Activated naive CD4-positive, alpha-beta T cell treated with anti-CD3 and anti-CD28 coated beads, Interleukin-2, amount 10 ng/mL, durations not matched to agents 7 days and 5 days (primary cell): ENCODE measurements around the gene SLC41A3.

Source experiments
- CTCF ChIA-PET: fragments of 350-600 bp; sonication (Branson Sonifier 250); formaldehyde crosslinking; loops from one replicate; lab custom pipeline; 2021; ENCODE audit warnings: antibody characterized with exemption; lab: Charles Lee
- DNase-seq: peaks from one replicate; pipeline ENCODE4 v3.0.0-alpha.2; 2020
- H3K27ac Mint-ChIP-seq: one replicate; pipeline ENCODE4 v1.8.0; 2021; ENCODE audit warnings: mild to moderate bottlenecking, moderate library complexity, mixed read lengths
- H3K27me3 Mint-ChIP-seq: one replicate; pipeline ENCODE4 v1.8.0; 2021; ENCODE audit warnings: mild to moderate bottlenecking, mixed read lengths
- H3K36me3 Mint-ChIP-seq: one replicate; pipeline ENCODE4 v1.8.0; 2021; ENCODE audit warnings: mixed read lengths
- H3K4me1 Mint-ChIP-seq: one replicate; pipeline ENCODE4 v1.8.0; 2021; ENCODE audit warnings: mixed read lengths
- H3K4me3 Mint-ChIP-seq: one replicate; pipeline ENCODE4 v1.8.0; 2021; ENCODE audit warnings: mild to moderate bottlenecking, moderate library complexity, mixed read lengths
- H3K9me3 Mint-ChIP-seq: one replicate; pipeline ENCODE4 v1.8.0; 2021; ENCODE audit warnings: mixed read lengths

SLC41A3 gene

GRCh38 chr3:126064627-126065258 lies 19.2 kb downstream of the SLC41A3 start:
- H3K4me3 Mint-ChIP-seq: no peak overlapping the region
- peaks cover 8% of the 10 kb centered on the region for H3K4me1 Mint-ChIP-seq
- H3K36me3 Mint-ChIP-seq: no peaks in the 10 kb centered on the region
- H3K27ac Mint-ChIP-seq: no peak overlapping the region
- H3K27me3 Mint-ChIP-seq: no peaks in the 10 kb centered on the region
- DNase-seq: no peak
- CTCF ChIA-PET: no interaction called here
- no peaks in the 10 kb centered on the region for H3K9me3 Mint-ChIP-seq

DNA sequence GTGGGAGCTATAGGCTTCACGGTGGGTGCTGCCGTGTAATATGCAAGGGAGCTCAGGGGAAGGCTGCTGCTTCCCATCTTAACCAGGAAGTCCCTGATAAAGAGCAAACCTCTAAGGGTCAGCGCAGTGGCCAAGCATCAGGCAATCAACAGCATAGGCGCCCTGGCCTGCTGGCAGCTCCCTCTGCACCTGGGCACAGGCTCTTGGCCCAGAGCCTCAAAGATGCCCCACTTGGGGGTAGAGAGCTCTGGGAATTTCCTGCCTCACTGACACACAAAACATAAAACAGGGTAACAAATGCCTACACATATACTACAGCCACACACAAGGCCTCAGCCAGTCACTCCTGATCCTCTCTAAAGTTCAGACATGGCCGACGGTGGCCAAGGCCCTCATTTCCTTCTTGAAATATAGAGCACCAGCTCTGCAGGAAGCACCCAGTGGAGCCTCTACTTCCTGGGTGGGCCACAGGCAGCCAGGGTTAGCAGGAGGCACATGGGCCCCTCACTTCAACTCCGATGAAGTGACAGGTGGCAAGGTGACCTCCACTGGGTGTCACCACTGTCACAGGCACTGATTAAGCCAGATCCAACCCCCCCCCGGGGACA lies 20.5 kb downstream of the SLC41A3 start:
- DNase-seq: no peak
- Mint-ChIP-seq H3K9me3 (no peaks in the 10 kb centered on the region), H3K4me3 (no peak overlapping the region), H3K27ac (peak overlapping the region; percentile 19), H3K36me3 (no peaks in the 10 kb centered on the region), H3K27me3 (no peaks in the 10 kb centered on the region), H3K4me1 (peaks cover 8% of the 10 kb centered on the region)
- CTCF ChIA-PET: no interaction called here

GRCh38 chr3:126061301-126062032 lies 22.5 kb downstream of the SLC41A3 start:
- DNase-seq: no peak
- Mint-ChIP-seq H3K36me3 (no peaks in the 10 kb centered on the region), H3K27me3 (no peaks in the 10 kb centered on the region), H3K9me3 (no peaks in the 10 kb centered on the region), H3K4me1 (peaks cover 8% of the 10 kb centered on the region), H3K4me3 (no peak overlapping the region), H3K27ac (no peak overlapping the region)
- CTCF ChIA-PET: no interaction called here

GRCh38 chr3:126060613-126061145 lies 23.2 kb downstream of the SLC41A3 start:
- no peak overlapping the region for H3K27ac Mint-ChIP-seq
- H3K4me3 Mint-ChIP-seq: no peak overlapping the region
- H3K36me3 Mint-ChIP-seq: no peaks in the 10 kb centered on the region
- H3K27me3 Mint-ChIP-seq: no peaks in the 10 kb centered on the region
- no peak for DNase-seq
- CTCF ChIA-PET: no interaction called here
- H3K4me1 Mint-ChIP-seq: peaks cover 8% of the 10 kb centered on the region
- H3K9me3 Mint-ChIP-seq: no peaks in the 10 kb centered on the region

DNA sequence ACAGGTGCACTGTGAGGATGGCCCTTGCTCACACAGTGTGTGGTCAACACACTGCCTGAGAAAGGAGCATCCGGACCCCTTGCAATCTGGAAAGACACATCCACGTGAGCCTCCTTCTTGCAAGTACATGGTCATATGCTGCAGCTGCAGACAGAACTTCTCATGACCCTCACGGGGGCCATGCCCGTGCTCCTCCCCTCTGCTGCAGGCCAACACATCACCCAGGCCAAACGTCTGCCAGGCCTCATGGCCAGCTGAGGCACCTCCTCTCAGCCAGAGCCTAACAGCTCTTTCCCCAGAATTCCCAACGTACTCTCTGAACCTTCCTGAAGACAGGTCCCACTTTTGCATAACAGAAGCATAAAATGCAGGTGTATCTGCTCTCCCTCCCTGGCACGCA lies 25.3 kb downstream of the SLC41A3 start:
- Mint-ChIP-seq H3K4me3 (no peak overlapping the region), H3K27me3 (no peaks in the 10 kb centered on the region), H3K4me1 (peaks cover 3% of the 10 kb centered on the region), H3K9me3 (no peaks in the 10 kb centered on the region), H3K36me3 (no peaks in the 10 kb centered on the region), H3K27ac (no peak overlapping the region)
- no peak for DNase-seq
- CTCF ChIA-PET: no interaction called here

- no peaks in the 10 kb centered on the region for H3K36me3 Mint-ChIP-seq
- H3K27me3 Mint-ChIP-seq: no peaks in the 10 kb centered on the region
- CTCF ChIA-PET: no interaction called here
- peak overlapping the region; percentile 30 for H3K27ac Mint-ChIP-seq
- H3K4me1 Mint-ChIP-seq: no peaks in the 10 kb centered on the region
- H3K9me3 Mint-ChIP-seq: no peaks in the 10 kb centered on the region
- DNase-seq: no peak
- no peak overlapping the region for H3K4me3 Mint-ChIP-seq
Measured at GRCh38 chr3:126057936-126058335, 26.0 kb downstream of the SLC41A3 start.

DNA sequence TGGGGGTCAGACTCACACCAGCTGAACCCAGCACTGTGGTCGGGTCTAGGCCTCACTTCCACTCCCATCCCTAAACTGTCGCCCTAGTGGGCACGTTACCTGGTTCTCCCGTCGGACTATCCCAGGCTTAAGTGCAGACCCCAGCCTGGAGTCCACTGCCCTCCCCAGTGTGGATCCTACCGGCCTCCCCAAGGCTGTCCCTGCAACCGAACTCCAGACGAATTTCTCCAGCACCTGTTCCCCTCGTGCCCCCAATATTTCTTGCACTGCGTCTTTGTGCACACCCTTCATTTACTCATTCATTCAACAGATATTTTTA lies 26.5 kb downstream of the SLC41A3 start:
- no peaks in the 10 kb centered on the region for H3K27me3 Mint-ChIP-seq
- H3K4me3 Mint-ChIP-seq: no peak overlapping the region
- CTCF ChIA-PET: no interaction called here
- peaks cover 3% of the 10 kb centered on the region for H3K4me1 Mint-ChIP-seq
- no peaks in the 10 kb centered on the region for H3K9me3 Mint-ChIP-seq
- DNase-seq: no peak
- H3K27ac Mint-ChIP-seq: no peak overlapping the region
- no peaks in the 10 kb centered on the region for H3K36me3 Mint-ChIP-seq

- Mint-ChIP-seq H3K27ac (no peak overlapping the region), H3K4me1 (peaks cover 5% of the 10 kb centered on the region)
- CTCF ChIA-PET: no interaction called here
Measured at GRCh38 chr3:126056681-126057500, 27.0 kb downstream of the SLC41A3 start.

GRCh38 chr3:126056088-126056487 lies 27.8 kb downstream of the SLC41A3 start:
- Mint-ChIP-seq H3K4me1 (peaks cover 5% of the 10 kb centered on the region), H3K27ac (no peak overlapping the region), H3K4me3 (no peak overlapping the region), H3K27me3 (no peaks in the 10 kb centered on the region), H3K9me3 (no peaks in the 10 kb centered on the region), H3K36me3 (no peaks in the 10 kb centered on the region)
- DNase-seq: no peak
- CTCF ChIA-PET: no interaction called here

More at GRCh38 chr3:126056681-126057500, 27.0 kb downstream of the SLC41A3 start:
- Mint-ChIP-seq H3K36me3 (no peaks in the 10 kb centered on the region), H3K9me3 (no peaks in the 10 kb centered on the region), H3K27me3 (no peaks in the 10 kb centered on the region), H3K4me3 (no peak overlapping the region)
- DNase-seq: no peak

- H3K4me3 Mint-ChIP-seq: no peak overlapping the region
- H3K27ac Mint-ChIP-seq: no peak overlapping the region
- no peaks in the 10 kb centered on the region for H3K9me3 Mint-ChIP-seq
- no peak for DNase-seq
- no peaks in the 10 kb centered on the region for H3K27me3 Mint-ChIP-seq
- peaks cover 5% of the 10 kb centered on the region for H3K4me1 Mint-ChIP-seq
- no peaks in the 10 kb centered on the region for H3K36me3 Mint-ChIP-seq
- CTCF ChIA-PET: no interaction called here
Measured at GRCh38 chr3:126054870-126055269, 29.1 kb downstream of the SLC41A3 start.

GRCh38 chr3:126053949-126054569 lies 29.9 kb downstream of the SLC41A3 start:
- H3K36me3 Mint-ChIP-seq: no peaks in the 10 kb centered on the region
- H3K27ac Mint-ChIP-seq: no peak overlapping the region
- H3K4me3 Mint-ChIP-seq: no peak overlapping the region
- H3K4me1 Mint-ChIP-seq: peaks cover 5% of the 10 kb centered on the region
- H3K27me3 Mint-ChIP-seq: no peaks in the 10 kb centered on the region
- CTCF ChIA-PET: no interaction called here
- no peak for DNase-seq
- H3K9me3 Mint-ChIP-seq: no peaks in the 10 kb centered on the region

GRCh38 chr3:126053513-126053912 lies 30.4 kb downstream of the SLC41A3 start:
- CTCF ChIA-PET: no interaction called here
- Mint-ChIP-seq H3K27ac (no peak overlapping the region), H3K36me3 (no peaks in the 10 kb centered on the region), H3K27me3 (no peaks in the 10 kb centered on the region), H3K4me1 (peaks cover 5% of the 10 kb centered on the region), H3K9me3 (no peaks in the 10 kb centered on the region), H3K4me3 (no peak overlapping the region)
- no peak for DNase-seq

GRCh38 chr3:126052196-126053058 lies 31.5 kb downstream of the SLC41A3 start:
- no peak for DNase-seq
- H3K4me3 Mint-ChIP-seq: no peak overlapping the region
- H3K9me3 Mint-ChIP-seq: no peaks in the 10 kb centered on the region
- CTCF ChIA-PET: interaction anchor here (1.2 kb wide), 1 partner anchor 123 kb away, joined by 3 read pairs; no protein-coding TSS in a partner anchor
- no peak overlapping the region for H3K27ac Mint-ChIP-seq
- no peaks in the 10 kb centered on the region for H3K27me3 Mint-ChIP-seq
- H3K4me1 Mint-ChIP-seq: peaks cover 5% of the 10 kb centered on the region
- H3K36me3 Mint-ChIP-seq: no peaks in the 10 kb centered on the region
